ENCODE data around the gene DNAAF9.

The DNAAF9 gene

DNA sequence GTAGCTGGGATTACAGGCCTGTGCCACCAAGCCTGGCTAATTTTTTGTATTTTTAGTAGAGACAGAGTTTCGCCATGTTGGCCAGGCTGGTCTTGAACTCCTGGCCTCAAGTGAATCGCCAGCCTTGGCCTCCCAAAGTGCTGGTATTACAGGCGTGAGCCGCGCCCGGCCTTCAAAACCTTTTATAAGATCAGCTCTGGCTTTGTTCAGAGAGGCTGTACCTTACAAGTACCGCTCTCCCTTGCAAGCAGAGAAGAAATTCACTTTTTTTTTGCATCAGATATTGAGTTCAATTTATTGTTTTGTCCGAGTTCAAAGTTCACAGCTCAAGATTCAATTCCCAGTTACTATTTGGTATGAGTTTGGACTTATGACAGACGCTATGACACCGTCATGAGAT, 1.9 kb upstream of the DNAAF9 start:
- FAIRE-seq, result no peak

DNA sequence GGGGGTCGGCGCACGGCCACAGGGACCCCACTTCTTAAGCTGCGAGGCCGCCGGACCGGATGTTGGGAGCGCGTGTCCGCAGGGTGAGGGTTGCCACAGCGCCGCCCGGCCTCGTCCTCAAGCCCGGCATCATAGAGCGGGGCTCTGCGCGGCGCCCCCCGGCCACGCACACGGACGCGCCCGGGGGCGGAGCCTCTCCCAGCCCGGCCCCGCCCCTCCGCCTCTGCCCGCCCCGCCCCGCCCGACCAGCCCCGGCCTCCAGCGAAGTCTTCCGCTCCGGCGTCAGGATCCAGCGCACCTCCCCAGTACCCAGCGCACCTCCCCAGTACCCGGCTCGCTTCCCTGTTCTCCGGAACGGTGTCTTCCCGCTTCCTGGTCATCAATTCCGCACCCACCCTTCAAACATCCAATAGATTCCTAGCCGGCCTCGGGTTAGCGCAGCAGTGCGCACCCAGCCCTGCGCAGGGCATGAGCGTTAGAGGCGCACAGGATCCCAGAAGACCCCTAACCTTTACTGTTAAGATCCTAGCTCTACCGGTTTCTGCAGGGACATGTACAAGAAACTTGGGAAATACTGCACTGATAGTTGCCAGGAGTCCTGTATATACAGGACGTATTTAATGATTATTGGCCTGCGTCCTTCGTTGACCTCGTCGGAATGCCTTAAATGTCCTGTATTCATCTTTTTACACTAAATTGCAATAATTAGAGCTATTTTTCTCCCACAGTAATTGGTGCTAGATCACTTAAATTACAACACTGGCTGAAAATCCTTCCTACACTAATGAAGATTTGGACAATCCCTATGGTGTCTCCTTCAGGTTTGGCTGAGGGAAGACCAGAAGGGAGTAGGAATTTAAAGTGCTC, 535 bp upstream of the DNAAF9 start:
- no peak for FAIRE-seq

DNA sequence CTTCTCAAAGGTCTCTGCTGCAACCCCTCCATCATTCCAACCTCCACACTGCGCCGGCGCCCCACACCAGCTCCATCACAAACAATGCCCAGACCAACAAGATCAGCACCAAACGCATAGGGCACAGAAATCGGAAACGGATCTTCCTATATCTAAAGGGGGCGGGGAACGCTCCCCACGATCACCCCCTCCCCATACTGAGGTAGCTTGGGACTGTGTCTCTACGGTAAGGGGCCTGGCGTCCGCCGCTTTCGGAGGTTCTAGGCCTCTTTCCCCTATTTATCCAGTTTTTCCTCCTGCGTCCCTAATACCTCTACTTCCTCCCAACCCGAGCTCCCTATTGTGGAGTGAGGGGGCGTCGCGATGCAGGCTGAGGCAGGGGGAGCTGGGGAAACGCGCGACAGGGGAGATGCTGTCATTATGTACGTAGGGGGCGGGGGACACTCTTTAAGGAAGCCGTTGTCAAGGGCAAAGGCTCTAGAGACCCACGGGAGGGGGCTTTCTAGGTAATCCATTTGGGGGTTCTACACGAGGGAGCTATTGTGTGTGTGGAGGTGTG, 909 bp downstream of the DNAAF9 start:
- no peak for FAIRE-seq

DNA sequence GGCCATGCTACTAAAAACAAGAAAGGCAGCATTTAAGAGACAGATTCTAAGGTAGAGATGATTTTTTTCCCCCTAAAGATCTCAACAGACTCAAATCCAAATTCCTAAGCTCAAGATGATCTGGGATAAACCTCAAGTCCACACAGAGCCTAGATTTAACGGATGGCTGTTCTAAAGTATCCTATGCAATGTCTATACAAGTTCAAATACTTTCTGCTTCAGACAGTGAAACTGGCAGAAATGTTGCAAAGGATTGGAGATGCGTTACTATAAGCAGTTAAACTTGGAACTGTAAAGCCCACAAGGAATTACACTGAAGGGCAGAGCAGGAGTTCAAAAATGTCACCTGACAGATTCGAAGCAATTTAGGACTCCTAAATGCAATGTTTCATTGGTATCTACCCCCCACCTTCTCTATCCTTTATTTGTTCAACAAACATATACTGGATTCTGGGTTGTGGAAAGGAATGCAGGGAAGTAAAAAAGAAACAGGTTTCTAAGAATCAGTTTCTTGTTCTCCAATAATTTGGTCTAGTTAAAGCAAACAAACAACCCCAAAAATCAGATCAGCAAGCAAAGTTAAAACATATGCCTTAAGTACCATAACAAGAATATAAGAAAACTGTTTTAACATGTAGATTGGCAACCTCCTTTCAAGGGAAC, 1.6 kb downstream of the DNAAF9 start:
- no peak for FAIRE-seq

DNA sequence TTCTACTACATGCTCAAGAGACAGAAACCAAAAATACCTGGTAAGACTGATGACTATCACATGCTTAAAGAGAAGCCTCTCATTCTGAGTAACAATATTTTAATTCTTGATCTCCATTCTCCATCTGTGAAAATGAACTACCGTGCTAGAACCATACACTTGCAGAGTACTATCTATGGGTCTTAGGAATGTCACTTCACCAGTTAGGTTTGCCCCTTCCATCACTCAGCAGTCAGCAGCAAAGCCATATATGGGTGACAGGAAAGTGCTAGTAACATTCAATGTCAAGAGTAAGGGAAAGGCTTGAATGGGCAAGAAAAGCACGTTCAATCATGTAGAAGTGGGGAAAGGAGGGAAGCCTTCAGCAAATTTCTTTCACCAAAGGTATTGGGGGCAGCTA, 2.3 kb downstream of the DNAAF9 start:
- no peak for FAIRE-seq

DNA sequence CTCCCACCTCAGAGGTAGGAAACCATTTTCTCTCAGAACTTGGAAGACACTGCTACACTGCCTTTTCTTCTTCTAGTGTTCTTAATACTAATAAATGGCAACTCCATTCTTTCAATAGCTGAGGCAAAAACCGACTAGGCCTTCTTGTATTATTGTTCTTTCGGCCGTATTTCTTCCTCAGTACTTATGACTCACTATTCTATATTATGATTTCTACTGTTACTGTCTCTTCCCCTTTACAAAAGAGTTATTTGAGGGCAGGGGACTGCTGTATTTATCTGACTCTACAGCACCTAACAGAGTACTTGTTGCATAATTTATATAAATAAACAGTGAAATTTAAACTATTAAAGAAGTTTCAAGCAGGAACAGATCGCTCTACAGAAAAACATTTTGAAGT, 3.1 kb downstream of the DNAAF9 start:
- no peak for FAIRE-seq

DNA sequence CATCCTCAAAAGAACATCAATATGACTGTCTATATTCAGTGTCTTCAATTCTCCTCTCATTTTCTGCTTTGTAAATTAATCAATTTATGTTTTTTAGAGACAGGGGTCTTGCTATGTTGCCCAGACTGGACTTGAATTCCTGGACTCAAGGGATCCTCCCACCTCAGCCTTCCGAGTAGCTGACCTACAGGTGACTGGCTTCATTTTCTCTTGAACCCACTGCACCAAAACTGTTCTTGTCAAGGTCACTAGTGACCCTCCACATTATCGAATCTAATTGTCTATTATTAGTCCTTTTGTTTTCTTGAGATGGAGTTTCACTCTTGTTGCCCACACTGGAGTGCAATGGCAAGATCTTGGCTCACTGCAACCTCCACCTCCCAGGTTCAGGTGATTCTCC, 3.7 kb downstream of the DNAAF9 start:
- FAIRE-seq, result no peak

DNA sequence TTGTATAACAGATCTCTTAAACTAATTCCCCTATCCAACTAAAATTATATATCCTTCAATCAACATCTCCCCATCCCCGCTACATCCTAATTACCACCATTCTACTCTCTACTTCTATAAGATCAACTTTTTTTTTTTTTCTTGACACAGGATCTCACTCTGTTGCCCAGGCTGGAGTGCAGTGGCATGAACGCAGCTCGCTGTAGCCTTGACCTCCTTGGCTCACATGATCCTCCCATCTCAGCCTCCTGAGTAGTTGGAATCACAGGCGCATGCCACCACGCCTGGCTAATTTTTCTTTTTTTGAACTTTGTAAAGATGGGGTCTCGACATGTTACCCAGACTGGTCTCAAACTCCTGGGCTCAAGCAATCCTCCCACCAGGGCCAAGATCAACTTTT, 5.0 kb downstream of the DNAAF9 start:
- FAIRE-seq, result no peak

DNA sequence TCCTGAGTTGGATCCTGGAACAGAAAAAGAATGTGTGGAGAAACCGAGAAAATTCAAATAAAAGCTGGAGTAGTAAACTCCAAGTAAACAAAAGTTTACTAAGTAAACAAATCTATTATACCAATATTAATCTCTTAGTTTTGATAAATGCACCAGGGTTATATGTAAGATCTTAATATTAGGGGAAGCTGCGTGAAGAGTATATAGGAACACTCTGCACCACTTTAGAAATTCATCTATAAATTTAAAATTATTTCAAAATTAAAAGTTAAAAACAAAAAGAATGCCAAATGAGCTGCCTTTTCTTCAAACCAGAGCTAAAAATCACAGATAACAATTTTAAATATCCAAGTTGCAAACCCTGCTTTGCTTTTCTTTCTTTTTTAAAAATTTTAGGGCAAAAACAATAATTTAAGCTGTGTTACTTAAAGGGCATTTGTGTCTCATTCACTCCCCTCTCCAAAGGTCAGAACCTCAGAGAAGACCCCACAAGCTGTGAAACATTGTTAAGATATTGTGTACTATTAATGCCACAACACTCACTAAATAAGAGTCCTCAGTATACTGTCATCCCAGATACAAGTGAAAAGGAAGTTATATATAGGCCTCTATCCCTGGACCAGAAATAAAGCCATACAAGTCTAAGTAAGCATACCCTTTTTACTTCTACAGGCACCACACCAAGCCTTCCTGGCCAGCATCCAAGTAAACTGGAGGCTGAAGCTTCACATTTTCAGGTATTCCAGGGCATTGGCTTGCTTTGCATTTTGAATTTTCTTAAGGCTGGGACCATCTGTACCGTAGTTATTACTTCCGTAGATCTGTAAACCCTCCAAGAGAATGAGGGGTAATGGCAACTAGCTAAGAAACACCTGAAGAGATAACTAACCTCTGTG, 7.0 kb downstream of the DNAAF9 start:
- FAIRE-seq, result peak; percentile 6

DNA sequence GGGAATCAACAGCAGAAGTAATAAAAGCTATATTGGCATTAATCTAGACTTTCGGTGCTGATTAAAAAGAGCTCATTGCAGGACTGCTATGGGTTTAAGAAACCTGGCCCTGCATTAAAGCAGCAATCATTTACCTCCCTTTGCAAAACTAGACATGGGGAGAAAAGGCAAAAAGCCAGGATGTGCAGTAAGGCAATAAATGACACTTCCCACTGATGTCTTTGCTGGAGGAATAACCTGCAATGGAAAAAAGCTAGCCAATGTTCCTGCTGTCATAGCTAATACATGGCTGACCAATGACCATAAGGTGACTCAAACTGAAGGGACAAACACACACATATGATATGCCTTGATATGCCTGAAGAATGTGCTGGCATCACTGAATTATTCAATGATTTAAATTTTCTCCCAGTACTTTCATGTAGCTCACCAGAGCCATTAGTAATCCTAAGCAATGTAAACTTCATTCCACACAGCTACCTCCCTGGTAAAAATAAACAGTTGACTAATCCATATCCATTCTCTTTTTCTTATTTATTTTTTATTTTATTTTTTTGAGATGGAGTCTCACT, 8.7 kb downstream of the DNAAF9 start:
- no peak for FAIRE-seq

DNA sequence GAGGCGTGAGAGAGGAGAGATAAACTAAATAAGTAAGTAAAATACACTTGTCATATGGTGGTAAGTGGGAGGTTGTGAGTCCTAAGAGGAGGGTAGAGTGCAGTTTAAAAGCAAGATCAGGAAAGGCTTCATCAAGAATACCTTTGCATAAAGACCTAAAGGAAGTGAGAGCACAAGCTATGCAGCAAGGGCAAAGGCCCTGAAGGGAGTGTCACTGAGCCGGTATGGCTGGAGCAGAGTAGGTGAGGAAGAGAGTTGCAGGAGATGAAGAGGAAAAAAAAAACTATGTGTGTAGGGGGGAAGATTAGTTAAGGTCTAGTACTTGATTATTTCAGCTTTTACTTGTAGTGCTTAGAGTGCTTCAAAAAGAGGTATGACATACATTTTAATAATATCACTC, 11.0 kb downstream of the DNAAF9 start:
- no peak for FAIRE-seq

DNA sequence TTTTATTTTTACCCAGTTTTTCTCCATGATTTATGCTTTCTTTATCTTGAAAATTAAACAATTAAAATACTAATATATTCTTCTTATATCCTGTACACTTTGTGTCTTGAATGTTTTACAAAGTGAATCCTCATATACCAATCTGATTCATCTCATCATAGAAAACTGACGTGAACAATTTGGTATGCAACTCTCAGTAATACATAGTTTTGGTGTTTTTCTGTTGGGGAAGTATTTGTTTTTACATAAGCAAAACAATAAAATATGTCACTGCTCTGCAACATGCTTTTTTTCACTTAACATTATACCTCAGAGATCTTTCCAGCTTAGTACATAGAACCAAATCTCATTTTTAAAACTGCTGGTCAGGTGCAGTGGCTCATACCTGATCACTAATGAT, 14.7 kb downstream of the DNAAF9 start:
- no peak for FAIRE-seq

DNA sequence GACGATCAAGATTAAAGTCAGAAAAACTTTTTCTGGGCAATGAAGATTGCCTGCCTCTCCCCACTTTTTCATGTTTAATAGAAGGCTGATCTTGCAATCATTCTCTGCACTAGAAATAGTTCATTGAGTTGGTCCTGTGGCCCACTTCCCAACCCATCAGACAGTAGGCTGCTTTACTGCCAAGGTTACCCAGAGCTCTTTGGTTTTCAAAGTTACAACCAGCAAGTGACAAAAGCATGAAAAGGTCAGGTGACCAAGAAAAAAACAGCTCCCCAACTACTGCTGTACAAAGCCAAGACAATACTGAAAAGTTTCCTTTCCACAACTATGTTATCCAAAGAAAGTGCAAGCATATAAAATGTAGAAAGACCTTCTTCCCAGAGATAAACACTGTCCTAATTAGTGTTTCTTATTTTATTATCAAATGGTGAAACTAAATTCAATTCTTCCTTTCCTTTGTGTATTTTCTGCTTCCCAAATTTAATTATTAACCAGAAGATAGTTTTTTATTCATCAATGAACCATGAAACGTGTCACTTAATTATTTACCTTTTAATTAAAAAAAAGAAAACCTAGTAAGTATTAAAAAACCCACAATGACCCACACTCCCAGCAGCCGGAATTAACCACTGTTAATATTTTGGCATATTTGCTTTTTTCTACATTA, 16.6 kb downstream of the DNAAF9 start:
- no peak for FAIRE-seq

DNA sequence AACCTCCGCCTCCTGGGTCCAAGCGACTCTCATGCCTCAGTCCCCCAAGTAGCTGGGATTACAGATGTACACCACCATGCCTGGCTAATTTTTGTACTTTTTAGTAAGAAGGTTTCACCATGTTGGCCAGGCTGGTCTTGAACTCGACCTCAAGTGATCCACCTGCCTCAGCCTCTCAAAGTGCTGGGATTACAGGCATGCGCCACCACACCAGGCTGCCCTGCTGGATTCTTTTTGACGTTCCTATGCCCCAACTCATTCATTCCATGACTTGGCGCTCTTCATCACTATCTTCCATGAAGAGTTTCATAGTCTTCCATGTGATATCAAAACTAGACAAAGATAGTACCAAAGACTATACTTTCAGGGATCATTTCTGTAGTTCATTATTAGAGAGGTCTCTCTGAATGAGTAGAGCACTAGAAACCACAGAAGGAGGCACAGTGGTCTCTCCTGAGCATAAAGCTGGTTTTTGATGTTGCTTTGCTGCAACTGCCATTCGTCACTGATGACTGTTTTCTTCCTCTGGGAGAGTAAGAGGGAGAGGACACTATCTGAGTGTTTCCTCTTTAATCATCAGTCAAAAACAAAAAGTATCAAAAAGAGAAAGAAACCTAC, 23.5 kb downstream of the DNAAF9 start:
- no peak for FAIRE-seq

DNA sequence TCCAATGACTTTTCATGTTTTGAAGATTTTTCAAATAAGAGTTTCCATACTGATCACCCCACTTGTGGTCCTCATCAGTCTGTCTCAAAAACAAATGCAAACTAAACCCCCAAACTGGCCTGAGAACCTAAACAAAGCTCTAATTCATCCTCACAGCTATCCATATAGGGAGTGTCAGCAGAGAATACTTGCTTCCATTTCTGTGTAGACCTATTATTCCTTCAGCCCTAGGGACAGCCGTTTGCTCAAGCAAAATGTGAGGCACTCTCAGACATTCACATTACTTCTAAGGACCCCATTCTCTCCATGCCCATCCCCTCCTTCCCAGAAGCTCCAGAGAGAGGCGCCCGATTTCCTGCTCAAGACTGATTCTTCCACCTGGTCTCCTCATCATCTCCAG, 24.6 kb downstream of the DNAAF9 start:
- no peak for FAIRE-seq

DNA sequence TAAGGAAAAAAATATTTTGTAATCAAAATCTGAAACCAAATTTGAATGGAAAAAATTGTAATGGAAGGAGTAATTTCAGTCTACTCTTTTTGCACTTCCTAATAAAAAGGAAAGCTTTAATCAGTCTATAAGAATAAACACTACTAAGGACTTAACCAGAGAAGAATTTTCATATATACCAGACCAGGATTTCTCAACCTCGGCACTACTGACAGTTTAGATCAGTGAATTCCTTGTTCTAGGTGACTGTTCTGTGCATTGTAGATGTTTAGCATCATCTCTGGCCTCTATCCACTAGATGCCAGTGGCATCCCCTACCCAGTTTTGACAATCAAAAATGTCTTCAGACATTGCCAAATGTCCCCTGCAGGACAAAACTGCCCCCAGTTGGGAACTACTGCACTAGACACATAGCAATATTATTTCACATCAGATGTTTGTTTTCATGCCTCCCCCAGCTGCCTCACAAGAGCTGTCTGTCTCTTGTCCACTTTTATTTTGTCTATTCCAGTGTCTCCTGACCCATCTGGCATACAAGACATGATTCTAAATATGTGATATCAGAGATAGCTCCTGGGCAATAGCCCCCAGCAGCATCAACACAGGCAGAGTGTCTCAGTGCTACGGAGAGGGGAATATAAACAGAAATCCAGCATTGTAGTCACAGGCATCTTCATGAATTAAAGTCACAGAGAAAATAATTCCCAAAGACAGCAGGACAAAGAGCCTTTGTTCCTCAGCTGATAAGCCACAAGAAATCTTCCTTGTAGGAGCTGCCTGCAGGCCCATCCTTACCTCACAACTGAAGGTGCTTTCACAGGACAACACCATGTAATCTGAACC, 27.0 kb downstream of the DNAAF9 start:
- FAIRE-seq, result no peak

DNA sequence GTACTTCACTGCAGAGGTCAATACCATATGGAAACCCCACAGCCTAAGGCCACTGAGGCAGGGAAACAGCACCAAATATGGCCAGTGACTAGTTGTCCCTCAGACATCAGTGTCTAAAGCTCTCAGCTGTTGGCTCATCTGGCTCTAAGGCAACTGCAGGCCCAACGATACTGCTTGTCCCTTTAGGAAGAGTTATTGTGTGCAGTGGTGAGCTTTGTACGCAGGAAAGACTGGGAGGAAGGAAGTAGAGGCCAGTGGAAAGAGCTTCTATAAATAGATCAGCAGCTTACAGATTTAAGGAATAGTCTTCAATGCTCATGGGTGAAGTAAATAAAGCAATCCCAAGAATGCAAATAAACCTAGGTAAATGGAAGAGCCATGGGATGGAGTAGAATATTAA, 29.3 kb downstream of the DNAAF9 start:
- FAIRE-seq, result no peak

DNA sequence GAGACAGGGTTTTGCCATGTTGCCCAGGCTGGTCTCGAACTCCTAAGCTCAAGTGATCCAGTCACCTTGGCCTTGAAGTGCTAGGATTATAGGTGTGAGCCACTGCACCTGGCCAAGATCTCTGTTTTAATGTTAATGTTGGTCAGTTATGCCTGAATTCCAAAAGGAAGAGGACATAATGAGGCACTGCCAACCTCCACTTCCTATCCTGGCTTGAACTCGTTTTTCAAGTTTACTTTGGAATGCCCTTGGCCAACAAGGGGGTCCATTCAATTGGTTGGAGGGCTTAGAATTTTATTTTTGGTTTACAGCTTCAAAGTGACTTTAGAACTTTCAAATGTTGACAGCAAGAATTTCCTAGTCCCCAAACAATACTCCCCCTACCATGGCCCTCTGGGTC, 29.8 kb downstream of the DNAAF9 start:
- no peak for FAIRE-seq

DNA sequence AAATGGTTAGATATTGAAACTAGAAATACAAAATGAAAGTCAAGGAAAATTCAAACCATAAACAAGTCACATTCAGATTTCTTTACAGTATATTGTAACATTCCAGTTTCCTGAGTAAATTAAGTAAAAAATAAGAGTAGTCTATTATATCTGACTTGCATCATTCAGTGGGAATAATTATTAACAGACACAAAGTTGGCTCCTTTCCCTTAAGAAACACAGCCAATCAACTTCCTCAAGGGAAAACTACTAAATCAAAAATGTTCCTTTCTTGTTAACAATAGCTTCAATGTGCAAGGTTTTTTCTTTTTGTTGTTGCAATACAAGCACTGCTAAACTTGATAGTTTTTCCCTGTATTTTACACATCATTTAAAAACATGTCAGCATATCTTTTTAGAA, 33.2 kb downstream of the DNAAF9 start:
- FAIRE-seq, result no peak

DNA sequence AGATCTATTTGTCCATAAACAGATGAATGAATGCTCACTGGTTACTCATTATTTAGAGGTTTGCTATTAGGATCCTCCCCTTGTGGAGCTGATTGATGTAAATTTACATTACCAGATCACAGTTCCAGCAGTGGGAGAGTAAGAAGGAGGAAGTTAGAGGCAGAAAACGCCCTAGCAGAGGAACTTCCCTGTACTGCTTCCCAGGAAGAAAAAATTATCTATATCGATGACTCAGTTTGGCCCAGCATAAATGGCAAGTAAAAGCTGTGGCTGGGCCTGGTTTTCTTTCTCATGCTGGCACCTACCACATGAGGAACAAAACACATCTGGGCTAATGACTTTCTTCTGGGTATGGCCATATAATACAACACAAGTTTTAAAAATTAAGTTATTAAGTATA, 35.7 kb downstream of the DNAAF9 start:
- FAIRE-seq, result no peak

DNA sequence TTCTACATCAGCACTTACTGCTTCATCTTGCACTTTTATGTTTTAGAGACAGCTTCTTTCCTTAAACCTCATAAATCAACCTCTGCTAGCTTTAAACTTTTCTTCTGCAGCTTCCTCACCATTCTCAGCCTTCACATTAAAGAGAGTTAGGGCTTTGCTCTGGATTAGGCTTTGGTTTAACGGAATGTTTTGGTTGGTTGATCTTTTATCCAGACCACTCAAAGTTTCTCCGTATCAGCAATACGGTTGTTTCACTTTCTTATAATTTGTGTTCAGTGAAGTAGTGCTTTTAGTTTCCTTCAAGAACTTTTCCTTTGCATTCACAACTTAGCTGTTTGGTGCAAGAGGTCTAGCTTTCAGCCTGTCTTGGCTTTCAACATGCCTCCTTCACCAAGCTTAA, 40.4 kb downstream of the DNAAF9 start:
- no peak for FAIRE-seq
